SIG-M5 treated with dmso at 0.1 percent for 504 hours (cell line): Measurements from ENCODE around the gene TMCC1.
"Not testable (repeated sequence)": the region's sequence is repeated elsewhere in the genome, so short reads cannot be mapped to it uniquely, and the experiment has no call there.

ENCODE experiments used
- DNase-seq: peaks from one replicate; lab custom pipeline; 2025; ENCODE audit not compliant: unreplicated experiment; lab: John Stamatoyannopoulos, UW

The TMCC1 gene

GRCh38 chr3:129689036-129689435 is 204.5 kb downstream of the TMCC1 start:
- no peak for DNase-seq

DNA sequence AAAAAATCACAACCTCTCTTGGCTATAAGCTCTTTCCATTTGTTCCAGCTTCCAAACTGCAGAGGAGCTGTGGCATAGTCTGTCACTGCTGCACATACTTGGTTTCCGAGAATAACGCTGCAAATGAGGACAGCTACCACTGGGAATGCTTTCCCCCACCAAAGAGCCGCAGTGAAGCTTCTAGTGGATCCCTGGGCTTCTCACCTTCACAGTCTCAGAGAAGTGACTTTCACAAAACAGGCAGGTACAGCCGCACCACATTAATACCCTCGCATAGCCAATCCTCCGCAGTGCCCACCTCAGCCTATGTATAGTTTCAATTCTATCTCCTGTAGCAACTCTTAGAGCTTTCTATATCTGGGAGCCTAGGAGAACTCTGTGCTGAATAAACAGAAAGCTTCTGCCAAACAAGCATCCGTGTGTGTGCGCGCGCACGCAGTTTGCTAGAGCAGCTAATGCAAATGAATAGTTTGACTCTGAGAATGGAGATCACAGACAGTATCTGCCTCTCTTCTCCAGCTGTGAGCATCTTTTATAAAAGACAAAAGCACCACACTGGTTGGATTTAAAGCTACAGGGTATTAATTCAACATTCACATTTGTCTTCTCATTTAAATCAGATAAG is 205.1 kb downstream of the TMCC1 start:
- DNase-seq = no peak

DNA sequence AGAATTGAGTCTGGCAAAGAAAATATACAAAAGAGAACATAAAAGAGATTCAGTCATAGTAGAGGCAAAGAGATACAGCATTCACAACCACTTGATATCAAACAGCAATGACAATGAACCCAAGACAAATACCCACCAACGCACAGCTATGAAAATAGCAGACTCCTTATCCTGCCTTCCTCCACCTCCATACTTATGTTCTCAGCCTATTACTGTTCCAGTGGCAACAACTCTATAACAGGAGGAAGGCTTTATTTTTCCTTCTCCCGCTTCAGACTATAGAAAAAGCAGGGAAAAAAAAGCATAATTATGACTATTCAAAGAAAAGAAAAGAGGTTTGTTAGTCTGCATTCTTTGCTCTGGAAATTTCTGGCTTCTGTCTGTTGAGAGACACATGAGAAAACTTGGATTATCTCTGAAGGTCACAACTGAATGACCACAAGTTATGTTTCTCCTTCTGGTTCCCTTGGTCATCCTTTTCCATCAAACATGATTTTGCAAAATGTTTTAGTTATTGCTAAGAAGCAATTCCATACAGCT is 205.9 kb downstream of the TMCC1 start:
- DNase-seq = no peak

GRCh38 chr3:129686941-129687340 is 206.6 kb downstream of the TMCC1 start:
- DNase-seq = no peak

- DNase-seq = no peak
Measured at GRCh38 chr3:129684270-129684669, 209.2 kb downstream of the TMCC1 start.

DNA sequence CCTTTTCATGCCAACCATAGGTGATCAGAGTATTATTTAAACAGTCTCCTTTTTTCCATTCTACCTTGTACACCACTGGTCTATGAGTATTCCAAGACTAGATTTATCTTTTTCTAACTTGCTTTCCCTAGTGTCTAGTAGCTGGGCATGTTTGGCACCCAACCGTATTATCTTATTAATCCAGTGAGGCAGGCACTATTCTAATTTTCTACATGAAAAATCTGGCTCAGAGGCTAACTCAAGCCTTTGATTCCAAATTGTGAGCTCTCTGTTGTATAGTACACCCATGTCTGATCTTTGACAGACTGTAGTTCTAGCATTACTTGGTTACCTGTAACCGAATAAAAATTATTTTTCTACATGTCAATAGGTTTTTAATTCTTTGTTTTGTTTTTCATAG is 210.3 kb downstream of the TMCC1 start:
- DNase-seq = no peak

GRCh38 chr3:129676985-129677384 is 216.5 kb downstream of the TMCC1 start:
- no peak for DNase-seq

DNA sequence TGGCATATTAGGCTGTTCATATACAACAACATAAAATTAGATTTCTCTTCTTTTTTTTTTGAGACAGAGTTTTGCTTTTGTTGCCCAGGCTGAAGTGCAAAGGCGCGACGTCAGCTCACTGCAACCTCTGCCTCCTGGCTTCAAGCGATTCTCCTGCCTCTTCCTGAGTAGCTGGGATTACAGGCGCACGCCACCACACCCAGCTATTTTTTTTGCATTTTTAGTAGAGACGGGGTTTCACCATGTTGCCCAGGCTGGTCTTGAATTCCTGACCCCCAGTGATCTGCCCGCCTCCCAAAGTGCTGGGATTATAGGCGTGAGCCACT is 218.8 kb downstream of the TMCC1 start:
- DNase-seq = not testable (repeated sequence)

DNA sequence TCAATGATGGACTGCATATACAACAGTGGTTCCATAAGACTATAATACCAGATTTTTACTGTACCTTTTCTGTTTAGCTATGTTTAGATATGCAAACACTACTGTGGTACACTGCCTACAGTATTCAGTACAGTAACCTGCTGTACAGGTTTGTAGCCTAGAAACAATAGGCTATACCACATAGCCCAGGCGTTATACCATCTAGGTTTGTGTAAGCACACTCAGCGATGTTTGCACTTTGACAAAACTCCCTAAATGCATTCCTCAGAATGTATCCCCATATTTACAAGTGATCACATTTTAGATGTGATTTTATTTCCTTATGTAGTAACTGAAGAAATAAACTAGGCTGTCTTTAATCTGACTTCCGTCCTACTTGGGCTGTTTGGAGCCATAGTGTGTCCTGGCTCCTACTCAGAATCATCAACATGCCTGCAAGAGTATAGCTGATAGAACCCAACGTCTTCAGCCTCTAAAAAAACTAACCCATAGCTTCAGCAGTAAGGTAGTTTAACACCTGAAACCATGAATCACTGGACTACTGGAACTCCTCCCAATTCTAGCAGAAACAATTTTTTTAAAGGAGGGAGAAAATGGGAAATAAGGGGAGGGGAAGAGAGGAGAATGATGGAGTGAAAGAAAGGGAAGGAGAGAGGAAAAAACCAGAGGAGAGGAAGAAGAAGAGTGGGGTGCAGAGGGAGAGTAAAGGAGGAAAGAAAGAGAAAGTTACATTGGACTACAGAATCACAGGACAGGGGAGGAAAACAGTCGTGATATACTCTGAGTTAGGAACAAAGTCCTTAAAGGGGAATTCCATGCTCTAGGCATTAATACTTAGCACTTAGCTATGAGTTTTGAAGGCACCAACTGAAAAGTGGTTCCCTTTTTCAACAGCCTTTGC is 219.4 kb downstream of the TMCC1 start:
- peak; percentile 73 for DNase-seq

- no peak for DNase-seq
Measured at GRCh38 chr3:129673012-129673411, 220.5 kb downstream of the TMCC1 start.

DNA sequence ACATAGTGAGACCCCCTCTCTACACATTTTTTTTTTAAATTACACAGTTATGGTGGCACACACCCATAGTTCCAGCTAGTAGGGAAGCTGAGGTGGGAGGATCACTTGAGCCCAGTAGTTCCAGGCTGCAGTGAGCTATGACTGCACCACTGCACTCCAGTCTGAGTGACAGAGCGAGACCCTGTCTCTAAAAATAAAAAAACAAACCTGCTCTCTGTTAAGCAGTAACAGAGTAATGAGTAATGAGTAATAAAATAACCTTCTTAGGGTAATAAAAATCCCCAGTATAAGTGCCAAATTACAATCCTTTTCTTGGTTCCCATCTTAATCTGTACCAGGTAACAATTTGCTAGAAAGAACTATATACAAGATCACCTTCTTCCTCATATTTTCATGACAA is 221.1 kb downstream of the TMCC1 start:
- DNase-seq = no peak

GRCh38 chr3:129665024-129665768 is 228.3 kb downstream of the TMCC1 start:
- no peak for DNase-seq

- DNase-seq = no peak
Measured at GRCh38 chr3:129663930-129664646, 229.4 kb downstream of the TMCC1 start.

DNA sequence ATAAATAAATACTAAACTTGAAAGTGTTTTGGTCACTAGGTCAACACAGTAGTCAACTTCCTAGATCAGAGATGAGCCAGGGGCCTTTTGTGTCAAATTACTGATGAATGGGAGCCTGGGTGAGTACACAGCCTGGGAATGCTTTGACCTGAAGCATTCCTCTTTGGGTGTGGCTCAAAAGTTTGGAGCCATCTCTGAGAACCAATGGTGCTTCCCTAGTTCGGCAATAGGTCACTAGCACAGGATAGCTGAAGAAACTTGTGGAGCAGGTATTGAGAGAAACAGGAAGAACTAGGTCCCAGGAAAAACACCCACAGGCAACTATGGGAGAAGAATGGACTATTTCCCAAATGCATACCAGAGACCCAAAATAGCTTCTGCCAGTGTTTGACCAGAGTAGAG is 230.5 kb downstream of the TMCC1 start:
- peak; percentile 89 for DNase-seq

DNA sequence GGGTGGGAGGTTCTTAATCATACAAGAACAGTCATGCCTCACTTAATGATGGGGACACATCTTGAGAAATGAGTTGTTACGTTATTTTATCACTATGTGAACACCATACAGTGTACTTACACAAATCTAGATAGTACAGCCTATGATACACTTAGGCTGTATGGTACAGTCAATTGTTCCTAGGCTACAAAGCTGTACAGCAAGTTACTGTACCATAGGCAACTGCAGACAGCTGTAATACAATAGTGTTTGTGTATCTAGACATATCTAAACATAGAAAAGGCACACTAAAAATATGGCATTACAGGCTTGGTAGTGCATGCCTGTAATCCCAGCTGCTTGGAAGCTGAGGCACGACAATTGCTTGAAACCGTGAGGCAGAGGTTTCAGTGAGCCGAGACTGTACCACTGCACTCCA is 231.3 kb downstream of the TMCC1 start:
- no peak for DNase-seq

DNA sequence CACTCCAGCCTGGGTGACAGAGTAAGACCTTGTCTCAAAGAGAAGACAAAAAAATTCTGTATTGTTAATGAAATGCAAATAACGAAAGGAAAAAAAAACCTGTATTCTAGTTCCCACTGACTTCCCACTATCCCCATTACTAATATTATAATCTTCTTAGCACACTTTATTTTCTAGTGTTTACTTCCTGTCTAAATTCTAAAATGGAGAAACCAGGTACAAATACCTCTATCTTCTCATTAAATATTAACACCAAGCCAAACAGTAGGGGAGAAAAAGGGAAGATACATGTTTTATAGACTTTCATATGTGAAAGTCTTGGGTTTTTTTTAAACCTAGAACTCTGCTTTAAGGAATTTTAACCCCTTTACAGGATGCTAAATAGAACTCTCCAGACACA is 231.7 kb downstream of the TMCC1 start:
- no peak for DNase-seq

- DNase-seq = no peak
Measured at GRCh38 chr3:129658110-129658843, 235.2 kb downstream of the TMCC1 start.

GRCh38 chr3:129657261-129658046 is 236.1 kb downstream of the TMCC1 start:
- DNase-seq = no peak

- no peak for DNase-seq
Measured at GRCh38 chr3:129656659-129657247, 236.8 kb downstream of the TMCC1 start.
